DOHH2 (cell line): ENCODE data around the gene RNU7-1.

Source experiments
- EZH2phosphoT487 ChIP-seq: fragments of 200-600 bp; sonication (generic); IDR thresholded peaks from 2 replicates; pipeline ENCODE4 v1.6.1; 2017; ENCODE audit warnings: borderline replicate concordance, mild to moderate bottlenecking, antibody characterized with exemption, low read length, moderate library complexity, mixed read lengths
- TF ChIP-seq, protein P1 (sequence below): fragments of 200-600 bp; sonication (generic); IDR thresholded peaks from one replicate; pipeline ENCODE4 v1.5.1; 2014; ENCODE audit warnings: antibody characterized with exemption, mild to moderate bottlenecking, low read depth, low read length; ENCODE audit not compliant: poor library complexity, severe bottlenecking

DNA sequence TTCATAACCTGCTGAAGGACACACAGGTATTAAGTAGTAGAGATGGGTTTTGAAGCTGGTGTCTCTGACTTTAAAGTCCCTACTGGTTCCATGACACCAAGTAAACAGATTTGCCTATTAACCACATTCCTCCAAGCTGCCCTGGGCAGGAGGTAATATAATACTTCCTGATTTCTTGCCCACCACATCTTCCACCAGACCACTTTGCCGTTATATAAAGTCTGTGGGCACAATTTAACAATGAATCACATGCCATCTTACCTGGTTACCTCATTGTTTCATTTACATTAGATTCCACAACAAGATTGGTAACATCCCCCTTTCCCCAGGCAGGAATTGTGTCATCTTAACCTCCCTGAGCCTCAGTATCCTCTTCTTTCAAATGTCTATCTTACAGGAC lies 39.9 kb upstream of the RNU7-1 start:
- TF ChIP-seq, protein P1, sequence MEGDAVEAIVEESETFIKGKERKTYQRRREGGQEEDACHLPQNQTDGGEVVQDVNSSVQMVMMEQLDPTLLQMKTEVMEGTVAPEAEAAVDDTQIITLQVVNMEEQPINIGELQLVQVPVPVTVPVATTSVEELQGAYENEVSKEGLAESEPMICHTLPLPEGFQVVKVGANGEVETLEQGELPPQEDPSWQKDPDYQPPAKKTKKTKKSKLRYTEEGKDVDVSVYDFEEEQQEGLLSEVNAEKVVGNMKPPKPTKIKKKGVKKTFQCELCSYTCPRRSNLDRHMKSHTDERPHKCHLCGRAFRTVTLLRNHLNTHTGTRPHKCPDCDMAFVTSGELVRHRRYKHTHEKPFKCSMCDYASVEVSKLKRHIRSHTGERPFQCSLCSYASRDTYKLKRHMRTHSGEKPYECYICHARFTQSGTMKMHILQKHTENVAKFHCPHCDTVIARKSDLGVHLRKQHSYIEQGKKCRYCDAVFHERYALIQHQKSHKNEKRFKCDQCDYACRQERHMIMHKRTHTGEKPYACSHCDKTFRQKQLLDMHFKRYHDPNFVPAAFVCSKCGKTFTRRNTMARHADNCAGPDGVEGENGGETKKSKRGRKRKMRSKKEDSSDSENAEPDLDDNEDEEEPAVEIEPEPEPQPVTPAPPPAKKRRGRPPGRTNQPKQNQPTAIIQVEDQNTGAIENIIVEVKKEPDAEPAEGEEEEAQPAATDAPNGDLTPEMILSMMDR, result no peak
- no peak for TF ChIP-seq EZH2phosphoT487
